K562 (cell line): ENCODE measurements around the gene RHOBTB3. TPM values are rescaled to one million over a fixed set of nuclear protein-coding genes. Genes with fewer than 3 reads are reported as not detected.

ENCODE experiments used
- FOXA3 ChIP-seq, 2 experiments: fragments of 450-650 bp in 1 of 2; sonication (generic) in 1 of 2; formaldehyde crosslinking; IDR thresholded peaks in 1 of 2; conservative IDR thresholded peaks in 1 of 2; 2 replicates each; pipeline versions ENCODE4 v1.4.0 to v1.8.0; 2020 to 2022; ENCODE audit warnings: mild to moderate bottlenecking in 2 of 2, missing genetic modification reagents in 1 of 2
- GATAD2A ChIP-seq: fragments of 450-650 bp; IDR thresholded peaks from 2 replicates; pipeline ENCODE4 v1.6.1; 2017
- HNRNPLL ChIP-seq: fragments of 200-400 bp; formaldehyde crosslinking; IDR thresholded peaks from 2 replicates; pipeline ENCODE4 v1.6.1; 2017; ENCODE audit warnings: low read length, low read depth, mild to moderate bottlenecking; ENCODE audit not compliant: poor library complexity, severe bottlenecking
- JUN ChIP-seq, 2 experiments: sonication (generic) in 1 of 2; formaldehyde crosslinking in 1 of 2; IDR thresholded peaks; 2 replicates each; pipeline versions ENCODE4 v1.6.1 to v1.8.0; 2012 to 2022; ENCODE audit warnings: borderline replicate concordance in 2 of 2, mild to moderate bottlenecking in 2 of 2, improper control_type of control experiment in 1 of 2, low read depth in 1 of 2, low read length in 1 of 2, missing genetic modification reagents in 1 of 2
- SMAD1 ChIP-seq: fragments of 150-350 bp; IDR thresholded peaks from 2 replicates; pipeline ENCODE4 v1.6.1; 2014; ENCODE audit warnings: low read length, low read depth; ENCODE audit not compliant: partially characterized antibody
- SMARCE1 ChIP-seq: fragments of 450-650 bp; IDR thresholded peaks from 2 replicates; pipeline ENCODE4 v1.7.1; 2016; ENCODE audit warnings: mild to moderate bottlenecking
- TCF7 ChIP-seq: sonication (generic); IDR thresholded peaks from 2 replicates; pipeline ENCODE4 v1.6.1; 2016; ENCODE audit warnings: antibody characterized with exemption, borderline replicate concordance
- polyA plus RNA-seq, 8 experiments: library from polyadenylated mRNA; depleted of rRNA in 4 of 8; stranded (reverse) in 5 of 8; unstranded in 3 of 8; fragments of >200 nt; fragmentation: Nextera tagmentation in 2 of 8; fragmentation: Illumina TruSeq in 1 of 8; extraction: Ambion mirVana in 2 of 8; extraction: Trizol in 1 of 8; gene quantifications; 2 replicates each; pipeline versions ENCODE4 v1.2.1 to v1.2.3, GENCODE V29; 2011 to 2014; ENCODE audit warnings: inconsistent platforms in 1 of 8, missing spikeins in 1 of 8
- total RNA-seq, 7 experiments: library from RNA; depleted of rRNA in 6 of 7; stranded (reverse); fragments of >200 nt in 6 of 7; fragmentation: Illumina TruSeq in 2 of 7; extraction: Trizol in 2 of 7; gene quantifications; 2 replicates each; pipeline versions ENCODE4 v1.2.1 to v1.2.3, GENCODE V29; 2011 to 2021; ENCODE audit warnings: low replicate concordance in 1 of 7
- TF ChIP-seq, protein P1 (sequence below): sonication (generic); formaldehyde crosslinking; IDR thresholded peaks from 2 replicates; pipeline ENCODE4 v1.8.0; 2023; ENCODE audit warnings: missing genetic modification reagents, mild to moderate bottlenecking, borderline replicate concordance
- TF ChIP-seq, protein P2 (sequence below), 3 experiments: fragments of 200-800 bp in 1 of 3; fragments of 250-450 bp in 1 of 3; fragments of 450-650 bp in 1 of 3; sonication (Bioruptor Pico) in 1 of 3; sonication (Bioruptor generic) in 1 of 3; formaldehyde crosslinking in 1 of 3; IDR thresholded peaks; 2 replicates each; pipeline versions ENCODE4 v1.6.1 to v1.8.0; 2016 to 2022; ENCODE audit warnings: mild to moderate bottlenecking in 2 of 3, missing genetic modification characterization in 2 of 3, missing compliant biosample characterization in 1 of 3, moderate library complexity in 1 of 3
- TF ChIP-seq, protein P3 (sequence below): sonication (generic); formaldehyde crosslinking; IDR thresholded peaks from 2 replicates; pipeline ENCODE4 v1.8.0; 2022; ENCODE audit warnings: mild to moderate bottlenecking, missing genetic modification reagents

RHOBTB3 gene
- total and polyA plus RNA-seq, 9 of the 15 experiments (the other 6 are each of a cell fraction or from before 2014, with no cell fraction given): 39.7 to 143 (median 115) TPM

DNA sequence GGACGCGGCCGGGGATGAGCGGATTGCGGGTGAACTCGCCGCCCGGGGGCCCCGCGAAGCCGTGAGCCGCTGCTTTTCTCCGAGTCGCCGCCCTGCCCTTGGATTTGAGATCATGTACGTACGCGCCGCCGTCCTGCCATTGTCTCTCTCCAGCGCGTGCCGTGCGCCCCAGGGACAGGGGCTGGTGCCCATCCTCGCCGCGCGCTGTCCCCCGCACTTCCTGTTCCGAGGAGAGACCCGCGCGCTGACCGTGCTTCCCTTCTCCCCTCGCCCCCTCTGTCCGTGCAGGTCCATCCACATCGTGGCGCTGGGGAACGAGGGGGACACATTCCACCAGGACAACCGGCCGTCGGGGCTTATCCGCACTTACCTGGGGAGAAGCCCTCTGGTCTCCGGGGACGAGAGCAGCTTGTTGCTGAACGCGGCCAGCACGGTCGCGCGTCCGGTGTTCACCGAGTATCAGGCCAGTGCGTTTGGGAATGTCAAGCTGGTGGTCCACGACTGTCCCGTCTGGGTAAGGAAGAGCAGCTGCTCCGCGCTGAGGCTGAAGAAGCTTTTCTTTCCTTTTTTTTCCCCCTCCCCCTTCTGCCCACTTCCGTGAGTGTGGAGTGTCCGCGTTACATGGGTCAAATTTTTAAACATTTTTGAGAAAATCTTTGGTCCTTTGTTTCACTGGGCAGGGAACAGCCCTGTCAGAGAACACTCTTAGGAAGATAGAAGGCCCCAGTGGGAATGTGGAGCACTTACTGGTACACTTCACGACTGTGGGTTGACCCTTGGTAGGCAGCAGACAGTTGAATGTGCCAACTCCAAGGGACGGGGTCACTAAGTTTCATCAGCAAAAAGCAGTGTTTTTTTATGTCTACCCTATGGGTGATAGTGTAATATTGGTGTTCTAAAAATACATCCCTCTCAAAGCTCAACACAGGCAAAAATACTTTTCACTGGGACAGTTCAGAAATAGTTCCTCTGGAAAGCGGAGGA, 727 bp downstream of the RHOBTB3 start (continued):
- TF ChIP-seq, protein P1, sequence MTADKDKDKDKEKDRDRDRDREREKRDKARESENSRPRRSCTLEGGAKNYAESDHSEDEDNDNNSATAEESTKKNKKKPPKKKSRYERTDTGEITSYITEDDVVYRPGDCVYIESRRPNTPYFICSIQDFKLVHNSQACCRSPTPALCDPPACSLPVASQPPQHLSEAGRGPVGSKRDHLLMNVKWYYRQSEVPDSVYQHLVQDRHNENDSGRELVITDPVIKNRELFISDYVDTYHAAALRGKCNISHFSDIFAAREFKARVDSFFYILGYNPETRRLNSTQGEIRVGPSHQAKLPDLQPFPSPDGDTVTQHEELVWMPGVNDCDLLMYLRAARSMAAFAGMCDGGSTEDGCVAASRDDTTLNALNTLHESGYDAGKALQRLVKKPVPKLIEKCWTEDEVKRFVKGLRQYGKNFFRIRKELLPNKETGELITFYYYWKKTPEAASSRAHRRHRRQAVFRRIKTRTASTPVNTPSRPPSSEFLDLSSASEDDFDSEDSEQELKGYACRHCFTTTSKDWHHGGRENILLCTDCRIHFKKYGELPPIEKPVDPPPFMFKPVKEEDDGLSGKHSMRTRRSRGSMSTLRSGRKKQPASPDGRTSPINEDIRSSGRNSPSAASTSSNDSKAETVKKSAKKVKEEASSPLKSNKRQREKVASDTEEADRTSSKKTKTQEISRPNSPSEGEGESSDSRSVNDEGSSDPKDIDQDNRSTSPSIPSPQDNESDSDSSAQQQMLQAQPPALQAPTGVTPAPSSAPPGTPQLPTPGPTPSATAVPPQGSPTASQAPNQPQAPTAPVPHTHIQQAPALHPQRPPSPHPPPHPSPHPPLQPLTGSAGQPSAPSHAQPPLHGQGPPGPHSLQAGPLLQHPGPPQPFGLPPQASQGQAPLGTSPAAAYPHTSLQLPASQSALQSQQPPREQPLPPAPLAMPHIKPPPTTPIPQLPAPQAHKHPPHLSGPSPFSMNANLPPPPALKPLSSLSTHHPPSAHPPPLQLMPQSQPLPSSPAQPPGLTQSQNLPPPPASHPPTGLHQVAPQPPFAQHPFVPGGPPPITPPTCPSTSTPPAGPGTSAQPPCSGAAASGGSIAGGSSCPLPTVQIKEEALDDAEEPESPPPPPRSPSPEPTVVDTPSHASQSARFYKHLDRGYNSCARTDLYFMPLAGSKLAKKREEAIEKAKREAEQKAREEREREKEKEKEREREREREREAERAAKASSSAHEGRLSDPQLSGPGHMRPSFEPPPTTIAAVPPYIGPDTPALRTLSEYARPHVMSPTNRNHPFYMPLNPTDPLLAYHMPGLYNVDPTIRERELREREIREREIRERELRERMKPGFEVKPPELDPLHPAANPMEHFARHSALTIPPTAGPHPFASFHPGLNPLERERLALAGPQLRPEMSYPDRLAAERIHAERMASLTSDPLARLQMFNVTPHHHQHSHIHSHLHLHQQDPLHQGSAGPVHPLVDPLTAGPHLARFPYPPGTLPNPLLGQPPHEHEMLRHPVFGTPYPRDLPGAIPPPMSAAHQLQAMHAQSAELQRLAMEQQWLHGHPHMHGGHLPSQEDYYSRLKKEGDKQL (CRISPR knock-in tag): peak; percentile 91; the same call in 1 of the 2 replicates
- TF ChIP-seq JUN (IDR thresholded peaks at IDR 0.05; ENCODE audit: borderline replicate concordance, low read depth, low read length) (no peak), JUN (CRISPR knock-in tag; IDR thresholded peaks at IDR 0.05; ENCODE audit: borderline replicate concordance) (peak; percentile 43; the same call in 1 of the 2 replicates), HNRNPLL (no peak), FOXA3 (CRISPR knock-in tag; conservative IDR thresholded peaks at IDR 0.05 in 1 of 2, IDR thresholded peaks at IDR 0.05 in 1 of 2) (no peak), TCF7 (no peak), SMARCE1 (peak; percentile 51; the same call in 1 of the 2 replicates), GATAD2A (no peak), SMAD1 (peak; percentile 19)
- TF ChIP-seq, protein P2, sequence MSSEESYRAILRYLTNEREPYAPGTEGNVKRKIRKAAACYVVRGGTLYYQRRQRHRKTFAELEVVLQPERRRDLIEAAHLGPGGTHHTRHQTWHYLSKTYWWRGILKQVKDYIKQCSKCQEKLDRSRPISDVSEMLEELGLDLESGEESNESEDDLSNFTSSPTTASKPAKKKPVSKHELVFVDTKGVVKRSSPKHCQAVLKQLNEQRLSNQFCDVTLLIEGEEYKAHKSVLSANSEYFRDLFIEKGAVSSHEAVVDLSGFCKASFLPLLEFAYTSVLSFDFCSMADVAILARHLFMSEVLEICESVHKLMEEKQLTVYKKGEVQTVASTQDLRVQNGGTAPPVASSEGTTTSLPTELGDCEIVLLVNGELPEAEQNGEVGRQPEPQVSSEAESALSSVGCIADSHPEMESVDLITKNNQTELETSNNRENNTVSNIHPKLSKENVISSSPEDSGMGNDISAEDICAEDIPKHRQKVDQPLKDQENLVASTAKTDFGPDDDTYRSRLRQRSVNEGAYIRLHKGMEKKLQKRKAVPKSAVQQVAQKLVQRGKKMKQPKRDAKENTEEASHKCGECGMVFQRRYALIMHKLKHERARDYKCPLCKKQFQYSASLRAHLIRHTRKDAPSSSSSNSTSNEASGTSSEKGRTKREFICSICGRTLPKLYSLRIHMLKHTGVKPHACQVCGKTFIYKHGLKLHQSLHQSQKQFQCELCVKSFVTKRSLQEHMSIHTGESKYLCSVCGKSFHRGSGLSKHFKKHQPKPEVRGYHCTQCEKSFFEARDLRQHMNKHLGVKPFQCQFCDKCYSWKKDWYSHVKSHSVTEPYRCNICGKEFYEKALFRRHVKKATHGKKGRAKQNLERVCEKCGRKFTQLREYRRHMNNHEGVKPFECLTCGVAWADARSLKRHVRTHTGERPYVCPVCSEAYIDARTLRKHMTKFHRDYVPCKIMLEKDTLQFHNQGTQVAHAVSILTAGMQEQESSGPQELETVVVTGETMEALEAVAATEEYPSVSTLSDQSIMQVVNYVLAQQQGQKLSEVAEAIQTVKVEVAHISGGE (CRISPR knock-in tag; IDR thresholded peaks at IDR 0.05): peak in 1 of 3 experiments; percentile 29; a peak in 1 of 6 replicates
- TF ChIP-seq, protein P3, sequence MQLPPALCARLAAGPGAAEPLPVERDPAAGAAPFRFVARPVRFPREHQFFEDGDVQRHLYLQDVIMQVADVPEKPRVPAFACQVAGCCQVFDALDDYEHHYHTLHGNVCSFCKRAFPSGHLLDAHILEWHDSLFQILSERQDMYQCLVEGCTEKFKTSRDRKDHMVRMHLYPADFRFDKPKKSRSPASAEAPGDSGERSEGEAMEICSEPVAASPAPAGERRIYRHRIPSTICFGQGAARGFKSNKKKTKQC (CRISPR knock-in tag): 0 out of 2 replicates have a peak, but pooled peaks have one; percentile 66
